H1 (cell line): Measurements from ENCODE around the gene MEIS2. TPM values are rescaled to one million over a fixed set of nuclear protein-coding genes. Genes with fewer than 3 reads are reported as not detected.

Experiments
- CTCF ChIA-PET: fragments of 300-600 bp; sonication (Branson Sonifier 250); formaldehyde crosslinking; loops from one replicate; lab custom pipeline; 2021; ENCODE audit not compliant: partially characterized antibody; lab: Charles Lee
- POLR2A ChIA-PET: fragments of 300-600 bp; sonication (Branson Sonifier 250); formaldehyde crosslinking; loops from one replicate; lab custom pipeline; 2021; ENCODE audit warnings: inconsistent platforms; ENCODE audit not compliant: partially characterized antibody; lab: Charles Lee
- DNase-seq, 2 experiments: peaks; one replicate each; pipeline versions ENCODE4 v3.0.0 to v3.0.0-alpha.2; 2010 to 2022; ENCODE audit warnings: low spot score in 2 of 2, low read depth in 1 of 2, mixed read lengths in 1 of 2
- FAIRE-seq: peaks from 2 replicates; lab custom pipeline; 2011; peaks lifted over from hg19 to GRCh38; lab: Jason Lieb, UNC
- H2AFZ ChIP-seq: 2 replicates; pipeline ENCODE4 v1.8.1; 2012; ENCODE audit warnings: low read length, inconsistent platforms
- H2AK5ac ChIP-seq: 2 replicates; pipeline ENCODE4 v1.6.1; 2013; ENCODE audit warnings: low read depth, low read length
- H2BK120ac ChIP-seq: replicated peaks from 2 replicates; pipeline ENCODE3; 2013; ENCODE audit warnings: low read depth, low read length, inconsistent platforms
- H2BK12ac ChIP-seq: 2 replicates; pipeline ENCODE4 v1.6.1; 2013; ENCODE audit warnings: low read depth, low read length
- H2BK15ac ChIP-seq: 2 replicates; pipeline ENCODE4 v1.6.1; 2013; ENCODE audit warnings: low read length
- H2BK20ac ChIP-seq: 2 replicates; pipeline ENCODE4 v1.6.1; 2013; ENCODE audit warnings: low read length
- H2BK5ac ChIP-seq: 2 replicates; pipeline ENCODE4 v1.6.1; 2013; ENCODE audit warnings: low read depth, low read length
- H3K14ac ChIP-seq: 2 replicates; pipeline ENCODE4 v1.6.1; 2013; ENCODE audit warnings: inconsistent platforms; ENCODE audit not compliant: insufficient read length
- H3K18ac ChIP-seq: 2 replicates; pipeline ENCODE4 v1.6.1; 2013; ENCODE audit warnings: low read length; ENCODE audit errors: extremely low read depth
- H3K23ac ChIP-seq: 2 replicates; pipeline ENCODE4 v1.6.1; 2013; ENCODE audit warnings: inconsistent platforms; ENCODE audit not compliant: insufficient read length
- H3K23me2 ChIP-seq: 2 replicates; pipeline ENCODE4 v1.6.1; 2013; ENCODE audit warnings: low read depth, low read length
- H3K27ac ChIP-seq: 2 replicates; pipeline ENCODE4 v1.6.1; 2011; ENCODE audit warnings: low read depth, low read length, inconsistent platforms
- H3K27me3 ChIP-seq, 4 experiments: replicated peaks in 1 of 4; 1 replicate in 1 of 4; 2 replicates in 3 of 4; pipeline versions ENCODE4 v1.6.1 to v1.8.1; 2011 to 2013; ENCODE audit warnings: low read length in 3 of 4, mild to moderate bottlenecking in 3 of 4, inconsistent platforms in 2 of 4, mixed read lengths in 2 of 4, moderate library complexity in 1 of 4; ENCODE audit not compliant: control insufficient read depth in 3 of 4, insufficient read depth in 3 of 4; ENCODE audit errors: extremely low read depth in 1 of 4
- H3K36me3 ChIP-seq, 4 experiments: 2 replicates each; pipeline versions ENCODE4 v1.6.1 to v1.8.1; 2011 to 2013; ENCODE audit warnings: mild to moderate bottlenecking in 4 of 4, low read length in 3 of 4, moderate library complexity in 2 of 4, control low read depth in 1 of 4, inconsistent platforms in 1 of 4; ENCODE audit not compliant: insufficient read depth in 4 of 4, control insufficient read depth in 2 of 4
- H3K4ac ChIP-seq: replicated peaks from 2 replicates; pipeline ENCODE3; 2013; ENCODE audit warnings: low read length, low read depth, mixed read lengths, inconsistent platforms; ENCODE audit not compliant: insufficient read length
- H3K4me1 ChIP-seq, 4 experiments: replicated peaks in 1 of 4; 1 replicate in 1 of 4; 2 replicates in 3 of 4; pipeline versions ENCODE4 v1.6.1 to v1.8.1; 2011 to 2013; ENCODE audit warnings: low read length in 3 of 4, inconsistent platforms in 2 of 4, mixed read lengths in 1 of 4; ENCODE audit not compliant: insufficient read depth in 4 of 4, control insufficient read depth in 3 of 4
- H3K4me2 ChIP-seq, 2 experiments: 2 replicates each; pipeline versions ENCODE4 v1.6.1 to v1.8.1; 2011 to 2013; ENCODE audit warnings: low read depth in 2 of 2, low read length in 2 of 2, control low read depth in 1 of 2, inconsistent platforms in 1 of 2, mild to moderate bottlenecking in 1 of 2; ENCODE audit not compliant: insufficient read depth in 1 of 2
- H3K4me3 ChIP-seq, 4 experiments: fragments of 200-600, 300-600 bp in 1 of 4; sonication (generic), shearing (Covaris generic), sonication (Bioruptor Twin) in 1 of 4; 2 replicates each; pipeline versions ENCODE4 v1.5.1 to v1.8.1; 2011 to 2016; ENCODE audit warnings: low read length in 4 of 4, low read depth in 3 of 4, control low read depth in 2 of 4, inconsistent platforms in 2 of 4, mild to moderate bottlenecking in 2 of 4, mixed read lengths in 1 of 4, moderate library complexity in 1 of 4; ENCODE audit not compliant: insufficient read depth in 2 of 4; ENCODE audit errors: extremely low read depth in 1 of 4
- H3K56ac ChIP-seq: replicated peaks from 2 replicates; pipeline ENCODE3; 2013; ENCODE audit warnings: low read depth, mild to moderate bottlenecking, mixed read lengths, low read length, inconsistent platforms; ENCODE audit not compliant: insufficient read length
- H3K79me1 ChIP-seq: 2 replicates; pipeline ENCODE4 v1.6.1; 2013; ENCODE audit warnings: low read depth, low read length, control low read depth
- H3K79me2 ChIP-seq, 2 experiments: 2 replicates each; pipeline versions ENCODE4 v1.6.1 to v1.8.1; 2012 to 2013; ENCODE audit warnings: low read length in 2 of 2, mild to moderate bottlenecking in 2 of 2, inconsistent platforms in 1 of 2; ENCODE audit not compliant: insufficient read depth in 2 of 2, control insufficient read depth in 1 of 2
- H3K9ac ChIP-seq, 4 experiments: replicated peaks in 1 of 4; 1 replicate in 1 of 4; 2 replicates in 3 of 4; pipeline versions ENCODE4 v1.6.1 to v1.8.1; 2011 to 2013; ENCODE audit warnings: low read depth in 3 of 4, low read length in 3 of 4, control low read depth in 2 of 4, mild to moderate bottlenecking in 2 of 4, moderate library complexity in 2 of 4, inconsistent platforms in 1 of 4; ENCODE audit errors: extremely low read depth in 1 of 4
- H3K9me3 ChIP-seq, 2 experiments: 2 replicates each; pipeline versions ENCODE4 v1.6.1 to v1.8.1; 2012 to 2013; ENCODE audit warnings: mild to moderate bottlenecking in 2 of 2, moderate library complexity in 2 of 2, control low read depth in 1 of 2, inconsistent platforms in 1 of 2, low read depth in 1 of 2, low read length in 1 of 2, mixed read lengths in 1 of 2; ENCODE audit not compliant: insufficient read depth in 2 of 2
- H4K20me1 ChIP-seq, 2 experiments: replicated peaks in 1 of 2; 2 replicates each; pipeline versions ENCODE3 to v1.8.1; 2011 to 2013; ENCODE audit warnings: inconsistent platforms in 2 of 2, low read length in 2 of 2, mild to moderate bottlenecking in 1 of 2; ENCODE audit not compliant: insufficient read depth in 2 of 2, control insufficient read depth in 1 of 2
- H4K5ac ChIP-seq: 2 replicates; pipeline ENCODE4 v1.6.1; 2013; ENCODE audit warnings: low read length, low read depth, mixed read lengths, inconsistent platforms; ENCODE audit not compliant: insufficient read length
- H4K8ac ChIP-seq: 2 replicates; pipeline ENCODE4 v1.8.0; 2013; ENCODE audit warnings: mild to moderate bottlenecking, moderate library complexity, low read length, inconsistent platforms; ENCODE audit not compliant: insufficient read depth; ENCODE audit errors: extremely low read depth
- H4K91ac ChIP-seq: replicated peaks from 2 replicates; pipeline ENCODE3; 2013; ENCODE audit warnings: low read length, mixed read lengths, inconsistent platforms; ENCODE audit not compliant: insufficient read length
- HDAC6 ChIP-seq: IDR thresholded peaks from one replicate; pipeline ENCODE4 v1.7.1; 2012; ENCODE audit warnings: low read depth, mild to moderate bottlenecking, inconsistent platforms, low read length, moderate library complexity
- RAD21 ChIP-seq, 2 experiments: IDR thresholded peaks in 1 of 2; conservative IDR thresholded peaks in 1 of 2; 2 replicates each; pipeline ENCODE4 v1.6.1; 2011; ENCODE audit warnings: low read depth in 2 of 2, low read length in 2 of 2, improper control_type of control experiment in 1 of 2, inconsistent platforms in 1 of 2, mild to moderate bottlenecking in 1 of 2, moderate library complexity in 1 of 2
- WGBS, 2 experiments: shearing (Covaris generic) in 1 of 2; methylation state at CpG; one replicate each; pipeline versions ENCODE4 v1.1.6 to v1.1.7; 2013 to 2015; ENCODE audit warnings: low lambda C conversion rate in 2 of 2, mixed read lengths in 2 of 2, inconsistent platforms in 1 of 2, low coverage in 1 of 2, missing lambda C conversion rate in 1 of 2; ENCODE audit not compliant: insufficient replicate concordance in 2 of 2, insufficient coverage in 1 of 2, insufficient read length in 1 of 2; ENCODE audit errors: extremely low coverage in 1 of 2, missing lambda C conversion rate in 1 of 2; 5-methylcytosine and 5-hydroxymethylcytosine counted together
- polyA plus RNA-seq, 7 experiments: library from polyadenylated mRNA; depleted of rRNA in 3 of 7; stranded (reverse) in 5 of 7; unstranded in 2 of 7; fragments of >200 nt in 5 of 7; fragments of 200-250 nt in 2 of 7; gene quantifications; 1 replicate in 5 of 7; 2 replicates in 1 of 7; 4 replicates in 1 of 7; pipeline versions ENCODE4 v1.2.1 to v1.2.3, GENCODE V29; 2011 to 2013; ENCODE audit warnings: missing spikeins in 2 of 7, mixed read lengths in 2 of 7
- total RNA-seq: library from RNA; stranded (reverse); fragmentation: NEBNext Ultra II Directional; extraction: Animal tissue kit (Norgen Biotek cat#: 25700); gene quantifications from 2 replicates; pipeline ENCODE4 v1.2.1, GENCODE V29; 2021

Gene MEIS2
- total and polyA plus RNA-seq, 2 of the 8 experiments (the other 6 are each of a cell fraction or from before 2014, with no cell fraction given) = 0.22 to 1.2 TPM

- H3K4me3 ChIP-seq = peak overlapping the region; percentile 30 to 79 (median 36); a peak in 6 of 8 replicates
- no peak overlapping the region for H3K14ac ChIP-seq
- no peaks in the 10 kb centered on the region for H3K9me3 ChIP-seq
- peaks cover 31 to 71% (median 59%) of the 10 kb centered on the region in 4 experiments for H3K27me3 ChIP-seq
- no peak overlapping the region for H3K4ac ChIP-seq
- DNase-seq (no peak), FAIRE-seq (no peak)
- no peak overlapping the region; the same call in 1 of the 2 replicates for H2BK5ac ChIP-seq
- peaks cover 0 to 2% of the 10 kb centered on the region in 2 experiments for H4K20me1 ChIP-seq
- no peak overlapping the region for H4K8ac ChIP-seq
- no peak overlapping the region for H2AFZ ChIP-seq
- H3K27ac ChIP-seq = no peak overlapping the region
- peaks cover 34% of the 10 kb centered on the region for H3K23me2 ChIP-seq
- H2BK12ac ChIP-seq = peak overlapping the region; percentile 72; the same call in 1 of the 2 replicates
- H2BK15ac ChIP-seq = 0 out of 2 replicates have a peak overlapping the region, but pooled peaks have one; percentile 61
- H3K23ac ChIP-seq = no peak overlapping the region
- no peak overlapping the region for H4K91ac ChIP-seq
- H3K36me3 ChIP-seq = no peaks in the 10 kb centered on the region
- H3K79me1 ChIP-seq = no peaks in the 10 kb centered on the region
- no peak overlapping the region for H2AK5ac ChIP-seq
- POLR2A ChIA-PET = interaction anchor here (0.6 to 2.7 kb wide), 6 partner anchors 13 to 219 kb away, joined by 3 to 12 read pairs (median 4); no protein-coding TSS in a partner anchor
- no peak overlapping the region for H4K5ac ChIP-seq
- no peak overlapping the region for H2BK20ac ChIP-seq
- H2BK120ac ChIP-seq = no peak overlapping the region
- H3K9ac ChIP-seq = no peak overlapping the region
- peak overlapping the region; percentile 81 to 92 for H3K4me2 ChIP-seq
- peak overlapping the region; percentile 43; the same call in 1 of the 2 replicates for H3K18ac ChIP-seq
- 1% methylated on average over 26 of the region's 30 CpGs; no CpG with 5 or more reads in 1 of the 2 experiments for WGBS, 2 experiments
- CTCF ChIA-PET = interaction anchor here (0.5 to 3.8 kb wide), 5 partner anchors 11 to 214 kb away, joined by 3 to 23 read pairs (median 13); no protein-coding TSS in a partner anchor
- H3K4me1 ChIP-seq = peaks cover 11 to 45% (median 29%) of the 10 kb centered on the region in 4 experiments
- no peak overlapping the region for H3K56ac ChIP-seq
- no peaks in the 10 kb centered on the region for H3K79me2 ChIP-seq
- TF ChIP-seq HDAC6 = no peak
- no peak for TF ChIP-seq RAD21 (IDR thresholded peaks at IDR 0.05 in 1 of 2, conservative IDR thresholded peaks at IDR 0.05 in 1 of 2; ENCODE audit: low read depth in 2 of 2, low read length in 2 of 2)
These were observed 3.0 kb downstream of the MEIS2 start for GRCh38 chr15:37097144-37097919.
